ENCODE results near the gene P2RX1.

GRCh38 chr17:3879186-3879585, 37.1 kb downstream of the P2RX1 start:
- TF ChIP-seq CTCF (IDR thresholded peaks at IDR 0.05; ENCODE audit: low read depth, low read length, missing input control) (no peak), GABPA (IDR thresholded peaks at IDR 0.05 in 1 of 2, conservative IDR thresholded peaks at IDR 0.05 in 1 of 2) (no peak), RAD21 (IDR thresholded peaks at IDR 0.05) (no peak), TAF1 (conservative IDR thresholded peaks at IDR 0.05) (no peak), REST (IDR thresholded peaks at IDR 0.05) (no peak), JUND (IDR thresholded peaks at IDR 0.05) (no peak), YY1 (IDR thresholded peaks at IDR 0.05) (no peak), MAX (IDR thresholded peaks at IDR 0.05) (no peak)
